PC-3 (cell line): ENCODE data around the gene CASKIN1. TPM values are rescaled to one million over a fixed set of nuclear protein-coding genes. Genes with fewer than 3 reads are reported as not detected.

Source experiments
- ATAC-seq: fragments of 200-7000 bp; cut with Tn5 transposase; 2 replicates; pipeline ENCODE4 v1.9.1; 2020; ENCODE audit warnings: mild to moderate bottlenecking, moderate library complexity
- BruUV-seq: library from RNA; stranded (reverse); fragments of 400-500 nt; replicated peaks from 2 replicates; lab custom pipeline; 2021; lab: Mats Ljungman, UMichigan
- CTCF ChIA-PET: fragments of 300-600 bp; sonication (Branson Sonifier 250); formaldehyde crosslinking; loops from one replicate; lab custom pipeline; 2022; ENCODE audit warnings: antibody characterized with exemption; lab: Charles Lee
- POLR2A ChIA-PET: fragments of 300-600 bp; sonication (Branson Sonifier 250); formaldehyde crosslinking; loops from one replicate; lab custom pipeline; 2022; ENCODE audit warnings: antibody characterized with exemption; ENCODE audit not compliant: unreplicated experiment; lab: Charles Lee
- DNase-seq: peaks from one replicate; pipeline ENCODE4 v3.0.0-alpha.2; 2015
- H2AFZ ChIP-seq: fragments of 300-600 bp; sonication (generic); 2 replicates; pipeline ENCODE4 v1.6.0; 2016; ENCODE audit warnings: antibody characterized with exemption, low read length
- H3F3A ChIP-seq: fragments of 300-600 bp; sonication (generic); one replicate; pipeline ENCODE4 v1.6.0; 2017; ENCODE audit warnings: antibody characterized with exemption, low read length, control low read depth, mild to moderate bottlenecking; ENCODE audit not compliant: unreplicated experiment
- H3K27ac ChIP-seq: fragments of 300-600 bp; sonication (generic); 2 replicates; pipeline ENCODE4 v1.5.1; 2016; ENCODE audit warnings: mild to moderate bottlenecking, low read length
- H3K27me3 ChIP-seq: fragments of 300-600 bp; sonication (generic); 2 replicates; pipeline ENCODE4 v1.6.1; 2016; ENCODE audit warnings: low read length, mixed read lengths
- H3K36me3 ChIP-seq: fragments of 300-600 bp; sonication (generic); 2 replicates; pipeline ENCODE4 v1.6.1; 2016; ENCODE audit warnings: low read depth, mixed run types, low read length, mixed read lengths
- H3K4me1 ChIP-seq: fragments of 300-600 bp; sonication (generic); 2 replicates; pipeline ENCODE4 v1.5.1; 2016; ENCODE audit warnings: low read length; ENCODE audit not compliant: insufficient read depth
- H3K4me2 ChIP-seq: fragments of 300-600 bp; sonication (generic); 2 replicates; pipeline ENCODE4 v1.6.0; 2016; ENCODE audit warnings: low read length
- H3K4me3 ChIP-seq: fragments of 300-600 bp; sonication (generic); 2 replicates; pipeline ENCODE4 v1.5.1; 2016; ENCODE audit warnings: mild to moderate bottlenecking, low read length, mixed read lengths
- H3K79me2 ChIP-seq: fragments of 300-600 bp; sonication (generic); 2 replicates; pipeline ENCODE4 v1.6.1; 2017; ENCODE audit warnings: low read length, mixed read lengths
- H3K9ac ChIP-seq: fragments of 300-600 bp; sonication (generic); 2 replicates; pipeline ENCODE4 v1.6.0; 2016; ENCODE audit warnings: mild to moderate bottlenecking, low read length
- H3K9me2 ChIP-seq: fragments of 300-600 bp; sonication (generic); replicated peaks from 2 replicates; pipeline ENCODE4 v1.6.1; 2016; ENCODE audit warnings: mixed run types, low read length, mixed read lengths
- H3K9me3 ChIP-seq: fragments of 300-600 bp; sonication (generic); 2 replicates; pipeline ENCODE4 v1.6.1; 2016; ENCODE audit warnings: low read length, mixed read lengths
- H4K20me1 ChIP-seq: fragments of 300-600 bp; sonication (generic); 2 replicates; pipeline ENCODE4 v1.6.1; 2016; ENCODE audit warnings: low read length, mixed read lengths
- EZH2 ChIP-seq: fragments of 300-600 bp; sonication (generic); IDR thresholded peaks from one replicate; pipeline ENCODE4 v1.6.1; 2017; ENCODE audit warnings: antibody characterized with exemption, mild to moderate bottlenecking, low read length; ENCODE audit not compliant: unreplicated experiment
- EZH2phosphoT487 ChIP-seq: fragments of 300-600 bp; sonication (generic); IDR thresholded peaks from 2 replicates; pipeline ENCODE4 v1.6.1; 2018; ENCODE audit warnings: mild to moderate bottlenecking, antibody characterized with exemption, low read length, borderline replicate concordance
- intact Hi-C: fragments of 100-400 bp; cut with micrococcal nuclease; formaldehyde crosslinking; loops from 2 replicates; pipeline ENCODE4 v1.9.0; 2023
- total RNA-seq: library from RNA; depleted of rRNA; stranded (reverse); fragments of >200 nt; gene quantifications from 2 replicates; pipeline ENCODE4 v1.2.3, GENCODE V29; 2014
- TF ChIP-seq, protein P1 (sequence below): fragments of 300-600 bp; sonication (generic); conservative IDR thresholded peaks from 2 replicates; pipeline ENCODE4 v1.5.1; 2017; ENCODE audit warnings: antibody characterized with exemption, low read depth, mild to moderate bottlenecking, low read length

Gene CASKIN1
- total RNA-seq, 1 experiment from 2014 or later = 1.6 TPM

DNA sequence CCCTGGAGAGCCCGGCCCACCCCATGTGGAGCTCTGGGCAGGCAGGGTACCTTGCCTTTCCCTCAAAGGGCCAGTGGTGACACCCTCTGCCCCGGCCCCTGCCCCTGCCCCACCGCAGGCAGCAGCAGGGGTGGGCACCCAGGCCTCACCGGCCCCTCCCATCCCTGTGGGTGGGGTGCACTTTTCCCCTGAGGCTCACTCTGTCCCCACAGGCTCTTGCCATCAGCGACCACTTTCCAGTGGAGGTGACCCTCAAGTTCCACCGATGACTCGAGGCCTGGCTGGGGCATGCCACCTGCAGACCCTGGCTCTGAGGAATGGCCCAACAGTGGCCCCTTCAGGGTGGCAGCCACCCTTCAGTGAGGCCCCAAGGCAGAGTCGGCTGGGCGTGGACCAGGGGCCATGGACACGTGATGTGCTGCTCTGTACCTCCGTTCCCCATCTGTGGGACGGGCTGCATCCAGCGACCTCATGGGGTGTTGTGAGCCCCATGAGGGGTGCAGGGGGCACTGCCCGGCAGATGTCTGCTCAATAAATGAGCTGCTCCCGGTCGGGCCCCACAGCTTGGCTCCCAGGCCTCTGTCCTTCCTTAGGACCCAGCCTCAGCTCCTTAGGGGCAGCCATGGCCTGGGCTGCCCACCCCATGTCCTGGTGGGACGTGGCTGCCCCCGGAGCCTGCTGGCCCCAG, 41.9 kb upstream of the CASKIN1 start:
- no peaks in the 10 kb centered on the region for H3K27me3 ChIP-seq

DNA sequence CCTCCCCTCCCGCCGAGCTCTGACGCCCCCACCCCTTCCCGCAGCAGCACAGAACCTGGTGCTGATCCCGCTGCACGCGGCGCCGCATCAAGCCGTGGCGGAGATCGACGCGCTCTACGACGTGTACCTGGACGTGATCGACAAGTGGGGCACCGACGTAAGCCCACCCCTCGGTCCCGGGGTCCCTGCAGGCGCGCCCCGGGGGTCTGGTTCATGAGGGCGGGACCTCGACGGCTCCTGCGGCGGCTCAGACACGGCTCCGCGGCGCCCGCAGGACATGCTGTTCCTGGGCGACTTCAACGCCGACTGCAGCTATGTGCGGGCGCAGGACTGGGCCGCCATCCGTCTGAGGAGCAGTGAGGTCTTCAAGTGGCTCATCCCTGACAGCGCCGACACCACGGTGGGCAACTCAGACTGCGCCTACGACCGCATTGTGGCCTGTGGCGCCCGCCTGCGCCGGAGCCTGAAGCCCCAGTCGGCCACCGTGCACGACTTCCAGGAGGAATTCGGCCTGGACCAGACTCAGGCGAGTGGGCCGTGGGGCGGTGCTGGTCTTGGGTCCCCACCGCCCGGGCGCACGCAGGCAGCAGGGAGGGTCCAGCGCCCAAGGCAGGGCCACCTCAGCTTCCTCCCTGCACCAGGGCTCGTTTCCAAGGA, 41.2 kb upstream of the CASKIN1 start:
- intact Hi-C loops = no loop called here
- Histone ChIP-seq H3K79me2 (no peaks in the 10 kb centered on the region), H3K9ac (no peak overlapping the region), H3K36me3 (no peaks in the 10 kb centered on the region), H3K4me1 (no peaks in the 10 kb centered on the region), H3K4me2 (no peak overlapping the region), H3K4me3 (no peak overlapping the region), H3K9me2 (no peaks in the 10 kb centered on the region), H3K27me3 (no peaks in the 10 kb centered on the region), H3F3A (no peaks in the 10 kb centered on the region), H2AFZ (no peak overlapping the region), H3K9me3 (no peaks in the 10 kb centered on the region), H4K20me1 (no peaks in the 10 kb centered on the region), H3K27ac (no peak overlapping the region)
- ChIA-PET POLR2A (no interaction called here), CTCF (no interaction called here)
- no peak for ATAC-seq
- no peak for TF ChIP-seq EZH2
- no peak for TF ChIP-seq EZH2phosphoT487
- TF ChIP-seq, protein P1, sequence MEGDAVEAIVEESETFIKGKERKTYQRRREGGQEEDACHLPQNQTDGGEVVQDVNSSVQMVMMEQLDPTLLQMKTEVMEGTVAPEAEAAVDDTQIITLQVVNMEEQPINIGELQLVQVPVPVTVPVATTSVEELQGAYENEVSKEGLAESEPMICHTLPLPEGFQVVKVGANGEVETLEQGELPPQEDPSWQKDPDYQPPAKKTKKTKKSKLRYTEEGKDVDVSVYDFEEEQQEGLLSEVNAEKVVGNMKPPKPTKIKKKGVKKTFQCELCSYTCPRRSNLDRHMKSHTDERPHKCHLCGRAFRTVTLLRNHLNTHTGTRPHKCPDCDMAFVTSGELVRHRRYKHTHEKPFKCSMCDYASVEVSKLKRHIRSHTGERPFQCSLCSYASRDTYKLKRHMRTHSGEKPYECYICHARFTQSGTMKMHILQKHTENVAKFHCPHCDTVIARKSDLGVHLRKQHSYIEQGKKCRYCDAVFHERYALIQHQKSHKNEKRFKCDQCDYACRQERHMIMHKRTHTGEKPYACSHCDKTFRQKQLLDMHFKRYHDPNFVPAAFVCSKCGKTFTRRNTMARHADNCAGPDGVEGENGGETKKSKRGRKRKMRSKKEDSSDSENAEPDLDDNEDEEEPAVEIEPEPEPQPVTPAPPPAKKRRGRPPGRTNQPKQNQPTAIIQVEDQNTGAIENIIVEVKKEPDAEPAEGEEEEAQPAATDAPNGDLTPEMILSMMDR = no peak
- DNase-seq = no peak
- BruUV-seq = no TSS peak

More for the DNA sequence above, 41.9 kb upstream of the CASKIN1 start:
- Histone ChIP-seq H3K9me2 (no peaks in the 10 kb centered on the region), H3K4me2 (no peak overlapping the region), H3K9me3 (no peaks in the 10 kb centered on the region), H3K9ac (no peak overlapping the region), H4K20me1 (no peaks in the 10 kb centered on the region), H3K27ac (no peak overlapping the region), H3K4me3 (no peak overlapping the region), H3F3A (no peaks in the 10 kb centered on the region), H3K4me1 (no peaks in the 10 kb centered on the region), H3K36me3 (no peaks in the 10 kb centered on the region), H3K79me2 (no peaks in the 10 kb centered on the region), H2AFZ (no peak overlapping the region)
- no TSS peak for BruUV-seq
- no peak for DNase-seq
- TF ChIP-seq, protein P1 = no peak
- intact Hi-C loops = no loop called here
- ATAC-seq = no peak
- POLR2A ChIA-PET = no interaction called here
- CTCF ChIA-PET = interaction anchor here (0.9 kb wide), 1 partner anchor 43 kb away, joined by 3 read pairs; no protein-coding TSS in a partner anchor

DNA sequence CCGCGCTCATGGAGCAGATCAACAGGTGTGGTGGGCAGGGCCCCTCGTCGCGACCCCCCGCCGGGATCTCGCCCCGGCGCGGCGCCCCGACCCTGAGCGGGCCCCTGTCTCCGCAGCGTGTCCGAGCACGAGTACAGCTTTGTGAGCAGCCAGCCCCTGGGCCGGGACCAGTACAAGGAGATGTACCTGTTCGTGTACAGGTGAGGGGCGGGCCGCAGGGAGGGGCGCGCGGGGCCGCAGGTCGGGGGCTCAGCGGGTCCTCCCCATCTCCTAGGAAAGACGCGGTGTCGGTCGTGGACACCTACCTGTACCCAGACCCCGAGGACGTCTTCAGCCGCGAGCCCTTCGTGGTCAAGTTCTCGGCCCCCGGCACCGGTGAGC, 40.7 kb upstream of the CASKIN1 start:
- H3F3A ChIP-seq = no peaks in the 10 kb centered on the region
- POLR2A ChIA-PET = no interaction called here
- no peak for DNase-seq
- no peaks in the 10 kb centered on the region for H3K4me1 ChIP-seq
- H3K9ac ChIP-seq = no peak overlapping the region
- BruUV-seq = no TSS peak
- no peak overlapping the region for H3K4me2 ChIP-seq
- intact Hi-C loops = no loop called here
- no peak for ATAC-seq
- no peaks in the 10 kb centered on the region for H3K27me3 ChIP-seq
- no peaks in the 10 kb centered on the region for H3K9me3 ChIP-seq
- H2AFZ ChIP-seq = no peak overlapping the region
- no peak overlapping the region for H3K27ac ChIP-seq
- no peaks in the 10 kb centered on the region for H3K36me3 ChIP-seq
- no peaks in the 10 kb centered on the region for H4K20me1 ChIP-seq
- H3K79me2 ChIP-seq = no peaks in the 10 kb centered on the region
- H3K9me2 ChIP-seq = no peaks in the 10 kb centered on the region
- TF ChIP-seq EZH2 (no peak), EZH2phosphoT487 (no peak)
- TF ChIP-seq, protein P1 = no peak
- CTCF ChIA-PET = no interaction called here
- H3K4me3 ChIP-seq = no peak overlapping the region
